ENCODE results near the gene ITGA11.

DNA sequence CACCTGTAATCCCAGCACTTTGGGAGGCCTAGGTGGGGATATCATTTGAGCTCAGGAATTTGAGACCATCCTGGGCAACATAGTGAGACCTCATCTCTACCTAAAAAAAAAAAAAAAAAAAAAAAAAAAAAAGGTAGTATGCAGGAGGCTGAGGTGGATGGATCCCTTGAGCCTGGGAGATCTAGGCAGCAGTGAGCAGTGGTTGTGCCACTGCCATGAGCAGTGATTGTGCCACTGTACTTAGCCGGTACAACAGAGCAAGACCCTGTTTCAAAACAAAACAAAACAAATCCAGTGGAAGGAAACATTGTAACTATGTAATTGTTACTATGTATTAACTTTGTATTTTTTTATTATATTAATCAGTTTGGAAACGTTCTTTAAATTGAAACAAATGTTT lies 148.6 kb downstream of the ITGA11 start:
- TF ChIP-seq EP300 (IDR thresholded peaks at IDR 0.05; ENCODE audit: borderline replicate concordance in 1 of 2, low read depth in 1 of 2, low read length in 1 of 2) (no peak), RFX5 (IDR thresholded peaks at IDR 0.05; ENCODE audit: low read length) (no peak)
- TF ChIP-seq, protein P1, sequence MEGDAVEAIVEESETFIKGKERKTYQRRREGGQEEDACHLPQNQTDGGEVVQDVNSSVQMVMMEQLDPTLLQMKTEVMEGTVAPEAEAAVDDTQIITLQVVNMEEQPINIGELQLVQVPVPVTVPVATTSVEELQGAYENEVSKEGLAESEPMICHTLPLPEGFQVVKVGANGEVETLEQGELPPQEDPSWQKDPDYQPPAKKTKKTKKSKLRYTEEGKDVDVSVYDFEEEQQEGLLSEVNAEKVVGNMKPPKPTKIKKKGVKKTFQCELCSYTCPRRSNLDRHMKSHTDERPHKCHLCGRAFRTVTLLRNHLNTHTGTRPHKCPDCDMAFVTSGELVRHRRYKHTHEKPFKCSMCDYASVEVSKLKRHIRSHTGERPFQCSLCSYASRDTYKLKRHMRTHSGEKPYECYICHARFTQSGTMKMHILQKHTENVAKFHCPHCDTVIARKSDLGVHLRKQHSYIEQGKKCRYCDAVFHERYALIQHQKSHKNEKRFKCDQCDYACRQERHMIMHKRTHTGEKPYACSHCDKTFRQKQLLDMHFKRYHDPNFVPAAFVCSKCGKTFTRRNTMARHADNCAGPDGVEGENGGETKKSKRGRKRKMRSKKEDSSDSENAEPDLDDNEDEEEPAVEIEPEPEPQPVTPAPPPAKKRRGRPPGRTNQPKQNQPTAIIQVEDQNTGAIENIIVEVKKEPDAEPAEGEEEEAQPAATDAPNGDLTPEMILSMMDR (IDR thresholded peaks at IDR 0.05) = no peak

All from SK-N-SH (cell line).